Stimulated activated CD4-positive, alpha-beta T cell treated with anti-CD3 and anti-CD28 coated beads, Interleukin-15, amount 100 ng/mL, for 48 hours (primary cell): ENCODE data around the gene FAM124A.

Source experiments
- DNase-seq, 2 donors: peaks; one replicate each; pipeline ENCODE4 v3.0.0-alpha.2; 2020; ENCODE audit warnings: low read depth in 2 of 2

The FAM124A gene, protein sequence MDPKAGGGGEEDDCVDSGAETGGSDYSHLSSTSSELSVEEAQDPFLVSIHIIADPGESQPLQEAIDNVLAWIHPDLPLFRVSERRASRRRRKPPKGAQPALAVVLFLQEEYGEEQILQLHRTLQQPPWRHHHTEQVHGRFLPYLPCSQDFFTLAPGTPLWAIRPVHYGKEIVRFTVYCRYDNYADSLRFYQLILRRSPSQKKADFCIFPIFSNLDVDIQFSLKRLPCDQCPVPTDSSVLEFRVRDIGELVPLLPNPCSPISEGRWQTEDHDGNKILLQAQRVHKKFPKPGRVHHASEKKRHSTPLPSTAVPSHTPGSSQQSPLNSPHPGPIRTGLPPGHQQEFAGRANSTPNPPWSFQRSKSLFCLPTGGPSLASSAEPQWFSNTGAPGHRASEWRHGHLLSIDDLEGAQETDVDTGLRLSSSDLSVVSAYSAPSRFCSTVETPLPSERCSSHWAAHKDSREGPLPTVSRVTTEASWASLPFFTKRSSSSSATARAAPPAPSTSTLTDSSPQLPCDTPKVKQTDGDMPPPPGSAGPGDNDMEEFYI

DNA sequence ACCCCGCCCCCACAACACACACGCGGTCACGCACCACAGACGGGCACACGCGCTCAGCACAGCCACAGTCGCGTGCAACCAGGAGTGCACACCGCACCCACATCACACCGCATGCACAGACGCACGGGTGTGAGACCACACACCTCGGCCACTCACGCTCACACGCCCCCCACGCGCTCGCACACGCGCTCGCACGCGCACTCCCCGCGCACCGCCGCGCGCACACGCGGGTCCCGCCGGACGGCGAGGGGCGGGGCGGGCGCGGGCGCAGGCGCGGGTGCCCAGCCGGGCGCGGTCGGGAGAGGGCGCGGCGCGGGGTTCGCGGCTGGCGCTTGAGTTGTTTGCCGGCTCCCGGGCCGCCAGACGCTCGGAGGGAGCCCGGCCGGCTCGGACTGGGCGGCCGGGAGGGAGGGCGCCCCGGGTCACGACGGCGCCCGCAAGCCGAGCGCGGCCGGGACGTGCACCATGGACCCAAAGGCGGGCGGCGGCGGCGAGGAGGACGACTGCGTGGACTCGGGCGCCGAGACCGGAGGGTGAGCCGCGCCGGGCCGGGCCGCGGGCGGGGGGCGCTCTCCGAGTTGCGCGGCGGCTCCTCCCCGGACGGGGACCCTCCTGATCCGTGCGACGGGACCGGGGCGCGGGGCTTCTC lies at the start of gene FAM124A:
FAM124A (plus strand) TSS at position 362 of the 649 bp plus-strand sequence; CDS start at position 466, 104 bp downstream.
- DNase-seq = peak in 1 of 2 donors; percentile 47

DNA sequence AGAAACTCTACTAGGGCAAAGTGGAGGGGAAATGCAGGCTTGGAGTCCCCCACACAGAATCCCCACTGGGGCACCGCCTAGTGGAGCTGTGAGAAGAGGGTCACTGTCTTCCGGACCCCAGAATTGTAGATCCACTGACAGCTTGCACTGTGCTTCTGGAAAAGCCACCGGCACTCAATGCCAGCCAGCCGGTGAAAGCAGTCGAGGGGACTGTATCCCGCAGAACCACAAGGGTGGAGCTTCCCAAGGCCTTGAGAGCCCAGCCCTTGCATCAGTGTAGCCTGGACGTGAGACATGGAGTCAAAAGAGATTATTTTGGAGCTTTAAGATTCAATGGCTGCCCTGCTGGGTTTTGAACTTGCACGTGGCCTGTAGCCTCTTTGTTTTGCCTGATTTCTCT lies 47.2 kb upstream of the FAM124A start:
- DNase-seq = no peak

DNA sequence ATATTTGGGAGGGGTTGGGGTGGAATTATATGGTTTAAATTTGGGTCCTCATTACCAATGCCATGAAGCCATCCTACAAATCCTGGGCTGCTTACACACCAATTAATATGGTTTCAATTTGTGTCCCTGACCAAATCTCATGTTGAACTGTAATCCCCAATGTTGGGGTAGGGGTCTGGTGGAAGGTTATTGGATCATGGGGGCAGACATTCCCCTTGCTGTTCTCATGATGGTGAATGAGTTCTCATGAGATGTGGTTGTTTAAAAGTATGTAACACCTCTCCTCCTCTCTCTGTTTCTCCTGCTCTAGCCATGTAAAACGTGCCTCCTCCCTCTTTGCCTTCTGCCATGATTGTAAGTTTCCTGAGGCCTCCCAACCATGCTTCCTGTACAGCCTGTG lies 46.6 kb upstream of the FAM124A start:
- no peak for DNase-seq

DNA sequence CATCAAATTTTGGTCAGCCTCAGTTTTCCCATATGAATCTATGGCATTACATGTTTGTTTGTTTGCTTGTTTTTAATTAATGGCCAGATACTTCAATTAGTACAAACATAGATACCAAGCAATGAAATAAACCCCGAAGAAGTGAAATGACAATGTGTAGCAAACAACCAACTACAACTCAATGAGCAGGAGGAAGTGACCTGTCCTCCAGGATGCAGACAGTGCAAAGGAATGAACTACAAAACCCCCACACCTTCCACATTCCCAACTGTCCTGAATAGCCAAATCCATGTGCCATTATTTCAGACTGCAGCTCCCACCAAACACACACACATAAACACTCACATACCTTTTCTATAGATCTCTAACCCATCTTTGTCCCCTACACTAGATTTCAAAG lies 45.0 kb upstream of the FAM124A start:
- no peak for DNase-seq

DNA sequence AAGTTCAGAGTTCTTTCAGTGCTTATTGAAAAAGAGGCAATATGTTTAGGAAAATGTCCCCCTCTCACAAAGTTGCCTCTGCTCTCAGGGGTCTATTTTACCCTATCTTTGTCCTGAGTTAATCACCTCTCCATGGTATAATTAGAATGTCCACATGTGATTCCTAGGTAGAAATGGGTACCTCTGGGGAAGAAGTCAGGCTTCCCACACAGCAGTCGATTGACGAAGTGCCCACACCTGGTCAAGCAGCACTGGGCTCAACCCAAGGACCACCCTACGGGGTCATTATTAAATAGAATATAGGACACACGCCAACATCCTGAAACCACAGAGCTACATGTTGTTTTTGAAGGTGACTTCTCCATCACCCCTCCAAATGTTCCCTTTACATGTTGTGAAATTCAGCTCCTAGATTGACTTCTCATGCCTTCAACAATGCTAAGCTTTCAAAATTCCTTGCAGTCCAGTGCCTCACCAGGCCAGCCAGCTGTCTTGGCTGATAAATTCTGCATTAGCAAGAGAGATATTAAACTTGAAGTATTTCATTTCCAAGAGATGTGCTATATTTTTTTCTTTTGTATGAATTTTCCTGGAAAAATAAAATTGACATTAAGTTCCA lies 43.6 kb upstream of the FAM124A start:
- no peak for DNase-seq

DNA sequence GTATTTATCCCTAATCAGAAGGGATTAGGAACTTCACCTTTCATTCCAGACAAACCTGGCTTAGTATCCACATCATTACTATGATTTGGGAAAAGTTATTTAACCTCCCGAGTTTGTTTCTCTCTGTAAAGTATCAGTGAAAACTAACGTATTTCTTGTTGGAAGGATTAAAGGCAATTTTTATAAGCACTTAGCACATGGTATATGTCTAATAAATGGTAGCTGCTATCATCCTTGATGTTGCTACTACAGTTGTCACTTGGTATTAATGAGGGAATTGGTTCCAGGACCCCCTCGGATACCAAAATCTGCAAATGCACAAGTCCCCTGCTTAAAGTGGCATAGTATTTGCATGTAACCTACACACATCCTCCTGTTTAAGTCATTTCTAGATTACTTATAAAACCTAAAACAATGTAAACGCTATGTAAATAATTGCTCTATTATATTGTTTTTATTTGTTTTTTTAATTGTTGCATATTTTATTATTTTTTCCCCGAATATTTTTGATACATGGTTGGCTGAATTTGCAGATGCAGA lies 42.7 kb upstream of the FAM124A start:
- DNase-seq = no peak

DNA sequence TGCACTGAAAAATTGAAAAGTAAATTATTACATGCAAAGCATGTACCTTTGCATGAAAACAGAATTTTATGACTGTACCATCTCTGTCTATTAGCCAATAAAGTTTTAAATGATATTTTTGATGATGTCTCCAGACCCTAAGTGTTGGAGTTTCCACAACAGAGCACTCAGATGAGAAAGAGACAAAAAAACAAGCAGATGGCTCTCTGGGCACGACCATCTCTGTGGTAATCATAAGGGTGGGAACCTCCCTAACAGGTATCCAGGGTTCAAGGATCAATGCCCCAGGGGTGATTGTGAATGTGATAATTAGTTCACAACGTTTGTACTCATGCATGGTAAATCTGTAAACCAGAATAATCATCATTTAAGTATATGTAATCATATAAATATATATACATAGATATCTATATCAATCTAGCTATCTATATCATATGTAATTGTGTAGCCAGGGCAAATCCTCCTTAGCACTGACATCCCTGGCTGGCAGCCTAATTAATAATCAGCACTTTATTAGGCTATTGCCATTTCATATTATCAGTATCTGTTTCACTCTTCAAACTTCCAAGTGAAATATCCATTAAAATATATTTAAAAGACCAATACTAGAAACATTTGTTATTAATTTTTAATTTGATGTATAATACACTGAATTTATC lies 41.2 kb upstream of the FAM124A start:
- no peak for DNase-seq

DNA sequence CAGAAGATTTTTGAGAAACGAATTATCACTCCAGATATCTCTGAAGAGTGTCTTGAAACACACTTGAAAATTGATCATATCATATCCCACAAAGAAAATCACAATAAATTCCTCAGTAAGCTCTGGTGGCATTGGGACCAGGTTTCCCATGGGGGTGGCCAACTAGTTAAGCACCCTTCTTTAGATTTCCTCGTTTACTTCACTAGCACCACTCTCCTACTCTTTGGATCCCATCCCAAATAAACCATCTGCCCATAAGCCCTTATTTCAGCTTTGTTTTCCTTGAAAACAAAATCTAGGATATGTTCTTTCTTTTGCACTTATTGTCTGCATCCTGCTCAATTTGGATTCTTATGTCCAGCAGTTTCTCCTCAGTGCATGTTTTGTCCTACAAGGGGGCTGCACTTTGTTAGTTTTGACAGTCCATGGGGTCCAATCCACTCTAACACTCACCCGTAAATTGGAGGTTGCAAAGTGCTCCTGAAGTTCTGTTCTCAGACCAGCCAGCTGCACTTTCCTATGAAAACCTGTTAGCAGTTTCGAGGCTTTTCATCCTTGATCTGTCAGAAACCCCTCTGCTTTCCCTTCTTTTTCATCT lies 40.3 kb upstream of the FAM124A start:
- no peak for DNase-seq

DNA sequence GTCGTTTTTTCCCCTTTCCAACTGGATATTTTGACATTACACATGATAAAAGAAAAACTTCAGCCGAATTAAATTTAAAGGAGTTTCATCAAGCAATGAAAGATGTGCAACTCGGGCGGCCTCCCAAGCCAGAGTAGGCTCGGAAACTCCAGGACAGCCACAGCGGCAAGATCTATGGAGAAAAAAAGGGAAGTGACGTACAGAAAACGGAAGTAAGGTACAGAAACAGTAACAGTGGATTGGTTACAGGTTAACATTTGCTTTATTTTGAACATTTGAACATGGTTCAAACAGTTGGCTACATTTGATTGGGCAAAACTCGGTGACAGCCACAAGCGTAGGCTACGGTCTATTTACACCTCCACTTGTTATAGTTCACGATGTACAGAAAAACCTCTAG lies 30.5 kb upstream of the FAM124A start:
- no peak for DNase-seq

DNA sequence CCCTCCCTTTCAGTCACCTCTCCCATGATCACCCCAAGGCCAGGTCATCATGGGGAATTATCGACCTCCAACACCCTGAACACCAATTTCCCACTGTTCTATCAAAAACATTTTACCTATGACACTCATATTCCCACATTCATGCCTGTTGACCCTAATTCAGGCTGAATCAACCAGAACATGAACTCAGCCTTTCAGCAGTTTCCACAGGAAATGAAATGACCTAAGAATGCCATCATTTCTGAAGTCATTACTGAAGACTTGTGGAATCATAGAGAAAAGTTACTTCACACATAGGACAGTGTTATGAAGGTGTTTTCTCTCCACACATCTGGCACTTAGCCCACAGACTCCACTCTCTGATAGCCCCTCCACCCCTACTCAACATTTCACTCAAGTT lies 29.9 kb upstream of the FAM124A start:
- DNase-seq = no peak

DNA sequence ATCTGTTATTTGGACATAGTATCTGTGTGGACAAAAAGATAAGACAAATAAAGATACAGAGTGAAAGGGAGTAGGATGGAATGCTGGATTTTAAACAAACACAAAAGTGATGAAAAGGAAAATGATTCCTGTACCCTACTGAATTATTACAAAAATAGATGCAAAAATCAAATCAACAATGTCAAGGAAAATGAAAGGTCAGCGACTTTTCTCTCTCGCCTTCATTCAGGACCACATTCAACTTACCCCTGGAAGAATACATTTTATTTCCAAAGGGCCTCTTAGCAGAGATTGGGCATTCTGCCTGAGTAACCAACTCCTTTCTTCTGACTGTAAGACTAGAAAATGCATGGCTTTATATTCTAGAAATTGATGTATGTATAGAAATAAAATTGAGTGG lies 28.8 kb upstream of the FAM124A start:
- DNase-seq = no peak

DNA sequence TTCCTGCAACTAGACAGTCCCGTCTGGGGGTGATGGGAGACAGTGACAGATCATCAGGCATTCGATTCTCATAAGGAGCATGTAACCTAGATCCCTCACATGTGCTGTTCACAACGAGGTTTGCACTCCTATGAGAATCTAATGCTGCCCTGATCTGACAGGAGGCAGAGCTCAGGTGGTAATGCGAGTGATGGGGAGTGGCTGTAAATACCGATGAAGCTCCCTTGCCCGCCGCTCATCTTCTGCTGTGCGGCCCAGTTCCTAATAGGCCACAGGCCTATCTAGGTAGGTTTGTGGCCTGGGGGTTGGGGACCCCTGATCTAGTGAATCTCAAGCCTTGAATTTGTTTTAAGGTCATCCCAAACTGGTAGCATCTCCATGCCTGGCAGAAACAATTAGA lies 27.3 kb upstream of the FAM124A start:
- no peak for DNase-seq

DNA sequence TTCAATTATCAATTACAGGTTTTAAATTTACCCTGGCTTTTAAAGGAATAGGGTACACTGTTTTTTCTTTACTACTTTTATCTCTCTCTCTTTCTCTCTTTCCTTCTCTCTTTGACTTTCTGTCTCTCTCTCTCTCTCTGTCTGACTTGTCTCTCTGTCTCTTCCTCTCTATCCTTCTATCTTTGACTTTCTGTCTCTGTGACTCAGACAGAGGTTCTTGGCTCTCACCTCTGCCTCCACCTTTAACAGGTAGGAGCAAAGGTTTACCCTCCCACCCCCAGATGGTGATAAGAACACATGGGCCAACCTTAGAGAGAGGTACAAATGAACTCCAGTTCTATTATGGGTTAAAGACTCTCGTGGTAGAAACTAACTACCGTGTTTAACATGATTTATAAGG lies 20.3 kb upstream of the FAM124A start:
- no peak for DNase-seq

DNA sequence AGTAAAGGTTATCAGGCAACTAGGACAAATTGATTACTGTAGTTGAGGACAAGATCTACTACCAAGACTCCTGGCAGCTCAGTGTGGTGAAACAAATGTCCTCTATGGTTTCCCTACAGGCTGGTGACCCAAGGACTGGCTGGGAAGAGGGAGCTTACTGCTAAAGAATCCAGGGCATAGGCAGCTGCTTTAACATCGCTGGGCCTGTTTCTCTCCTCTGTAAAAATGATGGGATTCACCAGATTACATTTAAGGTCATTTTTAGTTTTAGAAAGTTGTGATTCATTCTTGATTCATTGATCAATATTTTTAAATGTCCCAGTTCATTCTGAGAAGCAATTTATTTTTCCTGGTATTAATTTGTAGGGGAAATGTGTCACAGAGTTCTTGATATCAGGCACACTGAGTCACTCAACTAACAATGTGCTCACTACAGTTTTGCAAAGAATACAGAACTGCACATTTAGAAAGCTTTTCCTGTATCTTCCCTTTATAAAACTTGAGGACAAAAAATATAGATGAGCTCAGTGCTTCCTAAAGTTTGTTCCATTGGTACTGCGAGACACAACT lies 19.6 kb upstream of the FAM124A start:
- DNase-seq = no peak

DNA sequence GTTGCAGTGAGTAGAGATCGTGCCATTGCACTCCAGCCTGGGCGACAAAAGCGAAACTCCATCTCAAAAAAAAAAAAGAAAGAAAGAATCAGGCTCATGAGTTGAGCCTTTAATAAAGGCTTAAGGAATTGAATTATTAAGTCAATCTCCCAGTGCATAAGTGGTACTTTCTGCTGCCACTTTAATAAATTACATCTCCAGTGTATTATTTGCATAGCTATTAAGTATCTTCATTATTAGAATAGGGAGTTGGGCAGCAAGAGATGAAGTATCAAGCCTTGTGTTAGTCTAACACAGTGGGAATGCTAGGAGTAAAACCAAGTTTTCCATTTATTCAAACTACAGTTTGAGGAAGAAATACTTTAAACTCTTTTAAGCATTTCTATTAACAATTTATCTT lies 15.6 kb upstream of the FAM124A start:
- no peak for DNase-seq

DNA sequence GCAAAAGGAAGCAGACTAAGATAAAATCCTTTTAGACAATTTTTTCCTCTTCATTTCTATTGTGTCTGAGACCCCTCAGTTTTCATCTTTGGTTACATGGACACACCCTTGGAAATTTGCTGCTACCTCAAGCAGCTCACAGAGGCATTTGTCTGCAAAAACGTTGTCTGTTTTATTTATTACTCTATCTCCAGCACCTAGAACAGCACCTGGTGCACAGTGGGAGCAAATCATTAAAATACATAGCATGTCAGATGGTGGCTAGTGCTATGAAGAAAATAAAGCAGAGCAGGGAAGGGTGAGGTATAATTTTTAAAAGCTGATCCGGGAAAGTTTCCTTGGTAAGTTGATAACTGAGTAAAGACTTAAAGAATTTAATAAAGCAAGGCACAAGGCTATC lies 14.3 kb upstream of the FAM124A start:
- no peak for DNase-seq

DNA sequence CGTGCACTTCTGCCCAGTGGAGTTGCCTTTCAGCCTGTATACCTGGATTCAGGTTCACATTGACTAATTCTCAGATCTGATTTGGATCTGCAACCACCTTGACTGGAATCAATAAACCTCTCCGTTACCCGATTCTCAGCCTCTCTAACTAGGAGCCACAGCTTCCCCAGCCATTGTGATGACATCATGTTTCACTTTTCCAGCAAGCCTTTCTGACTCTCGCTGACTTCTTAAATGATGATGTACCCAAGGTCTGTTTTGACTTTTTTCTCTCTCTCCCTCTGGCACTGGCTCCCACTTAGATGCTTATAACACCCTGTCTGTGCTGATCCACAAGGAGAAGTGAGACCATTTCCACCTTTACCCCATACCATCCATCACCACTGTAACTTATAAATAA lies 13.5 kb upstream of the FAM124A start:
- no peak for DNase-seq

DNA sequence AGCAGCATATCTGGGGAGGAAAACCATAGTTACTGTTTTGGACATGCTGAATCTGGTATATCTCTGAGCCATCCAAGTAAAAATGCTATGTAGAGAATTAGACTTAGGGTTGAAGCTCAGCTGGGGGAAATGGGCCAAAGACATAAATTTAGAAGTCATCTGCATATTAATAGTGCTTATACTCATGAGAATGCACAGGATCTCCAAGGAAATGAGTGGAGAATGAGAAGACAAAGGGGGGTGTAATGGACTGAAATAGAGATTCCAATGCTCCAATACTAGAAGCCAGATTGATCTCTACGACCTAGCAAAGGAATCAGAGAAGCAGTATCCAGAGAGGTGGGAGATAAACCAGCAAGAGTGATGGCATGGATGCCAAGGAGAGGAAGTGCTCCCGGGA lies 10.3 kb upstream of the FAM124A start:
- no peak for DNase-seq

DNA sequence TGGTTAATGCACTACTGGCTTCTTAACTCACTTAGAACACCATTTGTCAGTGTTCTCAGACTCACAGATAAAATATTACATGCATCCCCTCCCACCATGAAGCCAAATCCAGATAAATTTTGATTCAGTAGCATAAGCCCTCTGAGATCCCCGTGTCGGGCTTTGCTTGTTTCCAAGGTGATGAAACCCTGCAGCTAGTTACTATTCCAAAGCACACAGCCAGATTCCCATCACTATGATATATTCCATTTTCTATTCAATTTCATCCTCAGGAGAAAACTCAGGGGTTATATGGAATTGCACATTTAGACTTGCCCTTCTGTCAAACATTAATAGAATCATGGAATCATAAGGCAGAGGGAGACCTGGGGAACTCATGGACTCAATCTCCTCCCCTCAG lies 9.4 kb upstream of the FAM124A start:
- DNase-seq = no peak

DNA sequence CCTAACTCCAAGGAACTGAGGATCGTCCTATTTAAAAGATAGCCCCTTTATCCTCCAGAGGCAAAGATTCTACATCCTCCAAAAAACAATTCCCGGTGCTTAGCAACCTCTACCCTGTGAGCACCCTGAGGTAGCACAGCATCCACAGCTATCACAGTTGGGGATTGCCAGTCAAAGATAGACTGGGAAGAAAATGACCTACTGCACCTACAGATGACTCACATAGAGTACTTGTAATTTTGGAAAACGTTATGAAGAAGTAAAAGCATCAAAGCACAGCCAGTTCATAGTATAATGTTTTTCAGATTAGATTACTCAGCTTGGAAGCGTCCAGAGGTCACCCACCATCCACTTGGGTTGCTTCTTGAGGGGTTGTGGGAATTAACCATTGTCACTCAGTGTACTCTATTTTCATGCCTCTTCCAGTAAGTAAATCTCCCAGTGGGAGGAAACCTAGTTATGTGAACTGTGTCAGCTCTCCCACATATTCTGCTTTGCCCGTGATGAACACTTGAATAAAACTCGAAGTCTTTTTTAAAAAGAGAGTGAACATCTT lies 8.9 kb upstream of the FAM124A start:
- no peak for DNase-seq

DNA sequence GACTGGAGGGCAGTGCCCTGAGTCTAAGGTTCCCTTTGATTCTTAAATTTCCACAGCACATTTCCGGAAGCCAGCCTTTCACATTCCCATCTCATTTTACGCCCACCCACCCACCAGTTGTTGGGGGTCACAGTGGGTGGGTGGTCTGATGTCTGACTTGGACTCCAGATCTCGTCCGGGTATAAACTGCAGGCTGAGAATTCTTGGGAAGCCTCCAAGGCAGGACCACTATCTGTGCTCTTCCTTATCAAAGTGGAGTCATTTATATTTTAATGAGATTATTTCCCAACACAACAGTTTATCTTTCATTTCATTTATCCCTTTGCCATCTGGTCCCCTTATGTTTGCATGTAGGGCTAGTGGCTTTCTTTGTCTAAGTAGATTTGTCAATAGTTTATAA lies 3.6 kb upstream of the FAM124A start:
- no peak for DNase-seq
